HG03139 (cell line): ENCODE measurements around the gene GPC6.

Experiments used
- ATAC-seq: cut with Tn5 transposase; IDR thresholded peaks from one replicate; pipeline ENCODE4 v1.9.1; 2021; ENCODE audit not compliant: unreplicated experiment

The GPC6 gene

DNA sequence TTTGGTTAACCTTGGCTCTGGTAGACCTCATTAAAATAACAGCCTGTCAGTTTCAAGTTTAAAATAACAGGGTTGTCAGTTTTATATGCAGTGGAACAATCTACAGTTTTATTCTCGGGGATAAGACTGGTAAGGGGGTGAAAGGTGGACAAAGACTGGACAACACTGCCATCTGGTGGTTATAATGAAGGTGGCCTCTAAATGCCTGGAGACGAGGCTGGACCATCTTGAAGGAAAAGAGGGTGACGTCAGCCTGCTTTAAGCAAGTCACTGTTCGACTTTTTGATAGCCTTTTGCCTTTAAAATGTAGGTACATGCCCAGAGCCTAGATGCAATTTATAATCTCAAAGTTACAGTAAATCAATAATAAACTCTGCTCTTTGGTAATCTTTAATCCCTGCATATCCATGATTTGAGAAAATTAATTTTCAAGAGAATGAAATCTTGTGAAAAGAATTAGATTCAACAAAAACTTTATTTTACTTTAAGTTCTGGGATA, 1135.9 kb downstream of the GPC6 start:
- peak; percentile 99 for ATAC-seq

- no peak for ATAC-seq
Observed at GRCh38 chr13:94366677-94367076, 1140.1 kb downstream of the GPC6 start.

DNA sequence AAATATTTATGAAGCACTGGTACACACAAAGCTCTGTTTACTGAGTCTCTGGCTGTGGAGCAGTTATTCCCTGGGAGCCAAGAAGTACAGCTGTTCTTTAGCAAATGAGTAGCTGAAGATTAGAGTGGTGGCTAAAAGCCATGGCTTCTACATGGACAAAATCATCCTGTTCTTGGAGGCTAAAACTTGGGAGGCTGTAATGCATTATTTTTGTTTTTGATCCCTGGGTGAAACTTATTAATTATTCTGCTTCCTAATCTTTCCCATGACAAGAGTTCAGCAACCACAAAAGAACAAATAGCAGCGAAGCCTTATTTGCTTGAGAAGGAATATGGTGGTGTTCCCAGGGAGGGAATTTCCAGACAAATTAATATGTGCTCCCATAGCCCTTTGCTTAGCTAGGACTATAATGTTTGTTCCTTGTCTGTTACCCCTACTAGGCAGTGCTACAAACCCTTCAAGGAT, 1143.4 kb downstream of the GPC6 start:
- no peak for ATAC-seq

DNA sequence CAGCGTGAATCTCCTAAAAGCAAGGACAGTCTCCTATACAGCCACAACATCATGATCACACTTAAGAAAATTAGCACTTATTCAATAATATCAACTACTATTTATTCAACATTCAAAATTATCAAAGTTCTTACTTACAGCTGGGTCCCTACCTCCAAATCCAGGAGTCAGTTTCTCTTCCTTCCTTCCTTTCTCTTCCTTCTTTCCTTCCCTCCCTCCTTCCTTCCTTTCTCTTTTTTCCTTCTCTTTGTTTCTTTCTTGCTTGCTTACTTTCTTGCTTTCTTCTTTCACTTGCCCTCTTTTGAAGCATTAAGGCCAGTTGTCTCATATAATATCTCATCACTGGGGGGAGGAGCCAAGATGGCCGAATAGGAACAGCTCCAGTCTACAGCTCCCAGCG, 1145.2 kb downstream of the GPC6 start:
- ATAC-seq, result no peak

DNA sequence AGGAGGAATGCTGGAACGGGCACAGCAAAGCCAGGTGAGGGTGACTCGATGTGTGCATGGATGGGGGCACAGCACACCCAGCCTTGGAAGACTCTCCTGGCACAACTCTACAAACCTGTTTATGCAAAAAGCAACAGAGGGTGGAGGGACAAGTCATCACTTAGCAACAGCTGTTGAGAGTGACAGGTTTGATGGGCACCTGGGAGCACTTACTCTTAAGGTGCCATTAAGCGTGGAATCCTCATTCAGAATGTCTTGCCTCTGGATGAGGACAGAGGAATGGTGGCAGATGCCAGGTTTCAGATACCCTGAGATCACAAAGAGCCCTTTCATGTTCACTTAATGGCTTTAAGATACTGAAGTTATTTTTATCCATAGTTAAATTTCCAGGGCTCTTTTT, 1155.9 kb downstream of the GPC6 start:
- no peak for ATAC-seq

- ATAC-seq, result no peak
Observed at GRCh38 chr13:94382960-94383359, 1156.4 kb downstream of the GPC6 start.

- no peak for ATAC-seq
Observed at GRCh38 chr13:94384231-94384905, 1157.8 kb downstream of the GPC6 start.

DNA sequence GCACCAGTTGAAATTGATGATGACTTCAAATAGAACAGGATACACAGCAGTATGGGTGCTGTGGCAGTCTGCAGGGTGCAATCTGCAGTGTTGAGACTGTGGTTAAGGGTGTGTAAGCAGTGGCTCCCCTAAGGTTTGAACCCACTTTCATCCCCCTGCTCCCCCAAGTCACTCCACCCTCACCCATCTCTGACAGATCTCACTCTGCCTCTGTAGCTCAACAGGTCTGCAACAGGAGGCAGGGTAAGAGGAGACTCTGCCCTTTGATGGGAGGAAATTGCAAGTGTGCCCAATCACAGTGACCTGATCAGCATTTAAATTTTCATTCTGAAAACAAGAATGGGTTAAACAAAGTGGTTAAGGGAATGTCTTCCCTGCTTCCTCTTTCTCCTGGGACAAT, 1160.4 kb downstream of the GPC6 start:
- ATAC-seq, result no peak

- no peak for ATAC-seq
Observed at GRCh38 chr13:94389604-94390351, 1163.2 kb downstream of the GPC6 start.

- no peak for ATAC-seq
Observed at GRCh38 chr13:94390881-94391280, 1164.3 kb downstream of the GPC6 start.

DNA sequence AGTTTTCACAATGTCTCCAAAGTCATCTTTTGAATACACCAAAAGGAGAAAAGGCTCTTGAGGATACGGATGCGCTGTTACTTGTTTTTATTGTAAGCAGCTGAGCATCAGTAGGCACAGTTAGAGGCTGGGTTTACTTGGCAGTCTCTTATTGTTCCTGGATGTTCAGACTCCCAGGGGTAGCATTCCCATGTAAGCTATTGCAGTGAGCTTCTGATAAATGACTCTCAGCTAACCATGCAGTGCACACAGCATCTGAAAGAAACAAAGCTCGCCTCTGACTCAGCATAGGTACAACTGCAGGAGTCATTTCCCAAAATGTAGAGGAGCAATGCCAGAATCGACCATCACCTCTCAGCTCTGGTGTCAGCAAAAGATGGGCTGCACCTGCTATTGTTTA, 1168.1 kb downstream of the GPC6 start:
- ATAC-seq, result no peak

DNA sequence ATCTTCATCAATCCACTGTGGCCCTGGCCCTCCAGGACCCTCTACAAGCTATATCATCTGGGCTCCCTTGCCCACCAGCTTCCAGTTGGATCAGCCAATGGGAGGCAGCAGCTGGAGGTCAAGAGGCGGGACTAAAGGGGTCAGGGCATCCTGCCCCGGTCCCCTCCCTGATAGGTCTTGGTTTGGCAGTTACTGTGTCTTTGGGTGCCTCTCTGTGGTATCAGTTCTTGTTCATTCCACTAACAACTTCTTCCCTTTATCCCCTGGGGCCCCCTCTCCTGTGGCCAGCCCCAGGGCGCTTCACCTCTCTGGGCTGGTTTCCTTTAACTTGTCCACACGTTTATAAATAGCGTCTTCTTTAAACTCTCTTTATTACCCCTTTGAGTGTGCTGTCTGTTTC, 1169.3 kb downstream of the GPC6 start:
- no peak for ATAC-seq

DNA sequence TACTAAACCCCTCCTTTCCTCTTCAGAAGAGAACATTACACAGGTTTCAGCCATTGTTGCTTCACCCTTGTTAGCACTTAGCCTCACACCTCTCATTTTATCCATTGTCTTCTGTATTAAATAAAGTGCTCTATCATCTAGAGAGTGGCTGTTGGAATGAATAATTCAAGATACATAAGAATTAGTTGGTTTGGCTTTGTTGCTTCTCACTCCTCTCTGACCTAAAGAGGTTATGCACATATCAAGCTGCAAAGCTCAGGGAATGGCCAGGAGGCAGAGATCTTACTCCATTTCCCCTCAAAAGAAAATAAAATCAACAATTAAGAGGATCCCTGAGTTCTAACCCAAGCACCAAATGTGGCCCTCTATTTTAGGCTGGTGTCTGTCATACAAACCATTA, 1173.2 kb downstream of the GPC6 start:
- ATAC-seq, result no peak

DNA sequence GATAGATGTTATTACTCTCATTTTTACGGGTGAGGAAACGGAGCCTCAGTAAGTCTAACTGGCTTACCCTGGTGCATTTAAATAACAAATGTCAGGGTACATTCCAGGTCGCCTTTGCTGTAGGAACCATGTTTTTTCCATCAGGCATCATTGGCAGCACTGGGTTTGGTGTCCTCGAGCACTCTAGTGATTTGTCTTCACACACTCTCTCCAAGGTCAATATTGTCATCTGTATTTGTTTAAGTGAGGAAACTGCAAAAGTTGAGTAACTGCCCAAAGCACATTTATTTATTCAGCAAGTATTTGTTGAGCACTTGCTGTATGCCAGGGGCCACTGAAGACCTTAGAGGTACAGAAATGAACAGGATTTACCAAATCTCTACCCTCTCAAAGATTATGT, 1174.3 kb downstream of the GPC6 start:
- ATAC-seq, result no peak

- ATAC-seq, result no peak
Observed at GRCh38 chr13:94408314-94409036, 1181.9 kb downstream of the GPC6 start.

GRCh38 chr13:94411747-94412146, 1185.1 kb downstream of the GPC6 start:
- no peak for ATAC-seq

GRCh38 chr13:94412870-94413597, 1186.4 kb downstream of the GPC6 start:
- ATAC-seq, result no peak

- ATAC-seq, result no peak
Observed at GRCh38 chr13:94413598-94413944, 1187.0 kb downstream of the GPC6 start.

- no peak for ATAC-seq
Observed at GRCh38 chr13:94414141-94414540, 1187.5 kb downstream of the GPC6 start.

- ATAC-seq, result no peak
Observed at GRCh38 chr13:94414708-94415107, 1188.1 kb downstream of the GPC6 start.
